ENCODE measurements around the gene C17orf58.

GRCh38 chr17:67999291-67999911 is 3.1 kb upstream of the C17orf58 start:
- TF ChIP-seq SP1 (IDR thresholded peaks at IDR 0.05), result no peak
- no peak for TF ChIP-seq BHLHE40 (IDR thresholded peaks at IDR 0.05; ENCODE audit: borderline replicate concordance)
- TF ChIP-seq ELF4 (IDR thresholded peaks at IDR 0.05), result no peak
- TF ChIP-seq TARDBP (IDR thresholded peaks at IDR 0.05), result no peak
- TF ChIP-seq L3MBTL2 (conservative IDR thresholded peaks at IDR 0.05), result no peak
- no peak for TF ChIP-seq HDGF (IDR thresholded peaks at IDR 0.05; ENCODE audit: borderline replicate concordance)

All from HEK293T (cell line).